PC-9 (cell line): ENCODE measurements around the gene COASY. TPM values are rescaled to one million over a fixed set of nuclear protein-coding genes. Genes with fewer than 3 reads are reported as not detected.
"Not testable (repeated sequence)": the region's sequence is repeated elsewhere in the genome, so short reads cannot be mapped to it uniquely, and the experiment has no call there.

Experiments used
- BruUV-seq: library from RNA; stranded (reverse); fragments of 400-500 nt; replicated peaks from 2 replicates; lab custom pipeline; 2021; lab: Mats Ljungman, UMichigan
- CTCF ChIA-PET: fragments of 300-600 bp; sonication (Branson Sonifier 250); formaldehyde crosslinking; loops from one replicate; lab custom pipeline; 2022; ENCODE audit warnings: antibody characterized with exemption; lab: Charles Lee
- POLR2A ChIA-PET: fragments of 300-600 bp; sonication (Branson Sonifier 250); formaldehyde crosslinking; loops from one replicate; lab custom pipeline; 2022; ENCODE audit warnings: antibody characterized with exemption; ENCODE audit not compliant: unreplicated experiment; lab: Charles Lee
- DNase-seq, 2 experiments: peaks; one replicate each; pipeline versions ENCODE4 v3.0.0 to v3.0.0-alpha.2; 2015 to 2022; ENCODE audit warnings: mixed read lengths in 1 of 2
- H2AFZ ChIP-seq: fragments of 200-600 bp; sonication (generic); 2 replicates; pipeline ENCODE4 v1.8.1; 2017; ENCODE audit warnings: antibody characterized with exemption
- H3F3A ChIP-seq: fragments of 200-600 bp; sonication (generic); 2 replicates; pipeline ENCODE4 v1.8.1; 2017; ENCODE audit warnings: antibody characterized with exemption, mild to moderate bottlenecking, low read depth; ENCODE audit not compliant: insufficient read depth
- H3K27ac ChIP-seq: fragments of 200-600 bp; sonication (generic); 2 replicates; pipeline ENCODE4 v1.6.1; 2016; ENCODE audit warnings: mixed run types
- H3K27me3 ChIP-seq: fragments of 200-600 bp; sonication (generic); 2 replicates; pipeline ENCODE4 v1.6.1; 2016; ENCODE audit warnings: low read depth, mixed run types; ENCODE audit not compliant: insufficient read depth
- H3K36me3 ChIP-seq: fragments of 200-600 bp; sonication (generic); 2 replicates; pipeline ENCODE4 v1.6.1; 2016; ENCODE audit warnings: low read depth, mixed run types
- H3K4me1 ChIP-seq: fragments of 200-600 bp; sonication (generic); replicated peaks from 2 replicates; pipeline ENCODE4 v1.6.1; 2016; ENCODE audit warnings: mixed run types; ENCODE audit not compliant: insufficient read depth
- H3K4me2 ChIP-seq: fragments of 200-600 bp; sonication (generic); 2 replicates; pipeline ENCODE4 v1.6.1; 2017; ENCODE audit warnings: mixed run types
- H3K4me3 ChIP-seq: fragments of 200-600 bp; sonication (generic); 2 replicates; pipeline ENCODE4 v1.6.1; 2016; ENCODE audit warnings: mixed run types
- H3K79me2 ChIP-seq: fragments of 200-600 bp; sonication (generic); 2 replicates; pipeline ENCODE4 v1.6.1; 2017; ENCODE audit warnings: low read depth, mixed run types
- H3K9me2 ChIP-seq: fragments of 200-600 bp; sonication (generic); 2 replicates; pipeline ENCODE4 v1.8.1; 2017; ENCODE audit warnings: mild to moderate bottlenecking; ENCODE audit not compliant: insufficient read depth
- H3K9me3 ChIP-seq: fragments of 200-600 bp; sonication (generic); 2 replicates; pipeline ENCODE4 v1.8.1; 2016; ENCODE audit warnings: low read depth; ENCODE audit not compliant: insufficient read depth
- H4K20me1 ChIP-seq: fragments of 200-600 bp; sonication (generic); 2 replicates; pipeline ENCODE4 v1.8.1; 2017; ENCODE audit not compliant: insufficient read depth
- CTCF ChIP-seq: fragments of 200-600 bp; sonication (generic); conservative IDR thresholded peaks from 2 replicates; pipeline ENCODE4 v1.6.1; 2017; ENCODE audit warnings: mixed run types, antibody characterized with exemption, mild to moderate bottlenecking, moderate library complexity
- EZH2 ChIP-seq: fragments of 200-600 bp; sonication (generic); IDR thresholded peaks from 2 replicates; pipeline ENCODE4 v1.8.0; 2017; ENCODE audit warnings: antibody characterized with exemption, low read depth
- intact Hi-C: fragments of 100-400 bp; cut with micrococcal nuclease; formaldehyde crosslinking; loops from one replicate; pipeline ENCODE4 v1.10.0; 2022; ENCODE audit not compliant: unreplicated experiment
- total RNA-seq: library from RNA; stranded (reverse); gene quantifications from 2 replicates; pipeline ENCODE4 v1.2.3, GENCODE V29; 2021

Gene COASY
- total RNA-seq, 1 experiment from 2014 or later: 152 TPM

- POLR2A ChIA-PET: interaction anchor here (0.6 kb wide), 2 partner anchors 67 to 187 kb away, joined by 4 to 6 read pairs; no protein-coding TSS in a partner anchor
Observed at GRCh38 chr17:42541041-42541833, 20.7 kb upstream of the COASY start.

GRCh38 chr17:42543190-42544079, 18.5 kb upstream of the COASY start:
- CTCF ChIA-PET: no interaction called here
- H3K9me3 ChIP-seq: no peaks in the 10 kb centered on the region
- H3K36me3 ChIP-seq: peaks cover 6% of the 10 kb centered on the region; the same call in 1 of the 2 replicates
- no peaks in the 10 kb centered on the region for H3K9me2 ChIP-seq
- H3K4me2 ChIP-seq: no peak overlapping the region
- TF ChIP-seq CTCF (no peak), EZH2 (no peak)
- H3K4me1 ChIP-seq: peaks cover 15% of the 10 kb centered on the region
- POLR2A ChIA-PET: no interaction called here
- BruUV-seq: no TSS peak
- no peaks in the 10 kb centered on the region for H3K27me3 ChIP-seq
- intact Hi-C loops: no loop called here
- H3K4me3 ChIP-seq: no peak overlapping the region
- H4K20me1 ChIP-seq: no peaks in the 10 kb centered on the region
- H3F3A ChIP-seq: peaks cover 18% of the 10 kb centered on the region
- no peak overlapping the region for H3K27ac ChIP-seq
- no peak for DNase-seq
- H2AFZ ChIP-seq: no peak overlapping the region
- H3K79me2 ChIP-seq: no peaks in the 10 kb centered on the region

More at GRCh38 chr17:42541041-42541833, 20.7 kb upstream of the COASY start:
- Histone ChIP-seq H3K4me3 (no peak overlapping the region), H3K27ac (peak overlapping the region; percentile 48), H3K9me3 (no peaks in the 10 kb centered on the region), H3K4me1 (peaks cover 22% of the 10 kb centered on the region), H3K4me2 (peak overlapping the region; percentile 31; the same call in 1 of the 2 replicates), H3F3A (peaks cover 21% of the 10 kb centered on the region), H3K27me3 (no peaks in the 10 kb centered on the region), H4K20me1 (no peaks in the 10 kb centered on the region), H3K36me3 (peaks cover 6% of the 10 kb centered on the region; the same call in 1 of the 2 replicates), H2AFZ (no peak overlapping the region), H3K9me2 (no peaks in the 10 kb centered on the region), H3K79me2 (peaks cover 10% of the 10 kb centered on the region)
- no TSS peak for BruUV-seq
- CTCF ChIA-PET: no interaction called here
- DNase-seq: peak in 1 of 2 experiments; percentile 73
- TF ChIP-seq EZH2 (no peak), CTCF (no peak)
- intact Hi-C loops: no loop called here

- Histone ChIP-seq H3K4me1 (peaks cover 15% of the 10 kb centered on the region), H3K27ac (no peak overlapping the region), H3F3A (peaks cover 21% of the 10 kb centered on the region), H3K9me3 (no peaks in the 10 kb centered on the region), H3K36me3 (no peaks in the 10 kb centered on the region), H3K4me2 (no peak overlapping the region), H3K27me3 (no peaks in the 10 kb centered on the region), H4K20me1 (no peaks in the 10 kb centered on the region), H2AFZ (no peak overlapping the region), H3K9me2 (no peaks in the 10 kb centered on the region), H3K79me2 (no peaks in the 10 kb centered on the region), H3K4me3 (no peak overlapping the region)
- DNase-seq: no peak
- POLR2A ChIA-PET: no interaction called here
- no TSS peak for BruUV-seq
- TF ChIP-seq CTCF: no peak
- no peak for TF ChIP-seq EZH2
- intact Hi-C loops: no loop called here
- CTCF ChIA-PET: no interaction called here
Observed at GRCh38 chr17:42544874-42545283, 17.1 kb upstream of the COASY start.

GRCh38 chr17:42545755-42546505, 16.0 kb upstream of the COASY start:
- H3K79me2 ChIP-seq, H3K4me2 ChIP-seq, CTCF ChIA-PET, H3K9me3 ChIP-seq, H2AFZ ChIP-seq, intact Hi-C loops, H4K20me1 ChIP-seq, H3K36me3 ChIP-seq, H3K9me2 ChIP-seq, BruUV-seq, H3K27ac ChIP-seq, H3K4me3 ChIP-seq, POLR2A ChIA-PET, H3K27me3 ChIP-seq: not testable (repeated sequence)
- DNase-seq: peak in 1 of 2 experiments; percentile 43
- Histone ChIP-seq H3F3A (peaks cover 16% of the 10 kb centered on the region), H3K4me1 (peaks cover 13% of the 10 kb centered on the region)
